Rectal smooth muscle tissue (tissue), 1 donor: ENCODE measurements around the gene SLC25A6.
"Not testable (repeated sequence)": the region's sequence is repeated elsewhere in the genome, so short reads cannot be mapped to it uniquely, and the experiment has no call there.

ENCODE experiments used
- H3K27ac ChIP-seq: one replicate; pipeline ENCODE4 v1.7.0; 2013; ENCODE audit warnings: low read depth, low read length, inconsistent platforms
- H3K27me3 ChIP-seq: one replicate; pipeline ENCODE4 v1.7.0; 2013; ENCODE audit warnings: low read length; ENCODE audit not compliant: control insufficient read depth, insufficient read depth
- H3K36me3 ChIP-seq: one replicate; pipeline ENCODE4 v1.7.0; 2013; ENCODE audit warnings: low read length; ENCODE audit not compliant: control insufficient read depth, insufficient read depth
- H3K4me1 ChIP-seq: one replicate; pipeline ENCODE4 v1.7.0; 2013; ENCODE audit warnings: low read length; ENCODE audit not compliant: control insufficient read depth, insufficient read depth
- H3K4me3 ChIP-seq: one replicate; pipeline ENCODE4 v1.7.0; 2013; ENCODE audit warnings: low read length
- H3K9ac ChIP-seq: one replicate; pipeline ENCODE4 v1.7.0; 2013; ENCODE audit warnings: low read length

SLC25A6 gene

DNA sequence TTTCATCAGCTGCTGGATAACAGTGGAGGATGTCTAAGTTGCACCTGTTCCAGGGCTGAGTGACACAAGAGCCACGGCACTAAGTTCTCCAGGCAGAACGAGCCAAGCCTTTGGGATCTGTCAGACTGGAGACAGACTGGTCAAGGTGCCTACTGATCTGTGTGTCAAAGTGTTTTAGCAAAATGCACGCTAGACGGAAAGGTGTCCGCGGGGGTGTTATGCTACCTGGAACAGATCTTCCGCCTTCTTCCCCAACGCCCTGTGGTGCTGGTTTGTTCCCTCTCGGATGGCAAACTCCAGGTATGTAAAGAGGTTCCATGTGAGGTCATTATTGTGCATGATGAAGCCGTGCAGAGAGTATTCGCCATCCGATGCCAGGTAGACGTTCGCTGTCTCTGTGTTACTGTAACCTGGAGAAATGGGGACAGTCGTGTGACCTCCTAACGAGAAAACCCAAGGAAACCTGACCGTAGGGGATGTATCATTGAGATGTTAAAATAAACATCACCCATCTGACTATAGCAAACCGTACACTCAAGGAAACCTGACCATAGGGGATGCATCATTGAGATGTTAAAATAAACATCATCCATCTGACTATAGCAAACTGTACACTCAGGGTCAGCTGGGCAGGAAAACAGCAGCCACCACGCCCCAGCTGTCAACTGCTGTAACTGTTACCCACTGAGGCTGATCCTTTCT, 29.7 kb upstream of the SLC25A6 start:
- H3K27ac ChIP-seq = no peak overlapping the region
- H3K4me1 ChIP-seq = no peaks in the 10 kb centered on the region
- no peaks in the 10 kb centered on the region for H3K27me3 ChIP-seq
- H3K9ac ChIP-seq = no peak overlapping the region
- no peak overlapping the region for H3K4me3 ChIP-seq
- peaks cover 21% of the 10 kb centered on the region for H3K36me3 ChIP-seq

DNA sequence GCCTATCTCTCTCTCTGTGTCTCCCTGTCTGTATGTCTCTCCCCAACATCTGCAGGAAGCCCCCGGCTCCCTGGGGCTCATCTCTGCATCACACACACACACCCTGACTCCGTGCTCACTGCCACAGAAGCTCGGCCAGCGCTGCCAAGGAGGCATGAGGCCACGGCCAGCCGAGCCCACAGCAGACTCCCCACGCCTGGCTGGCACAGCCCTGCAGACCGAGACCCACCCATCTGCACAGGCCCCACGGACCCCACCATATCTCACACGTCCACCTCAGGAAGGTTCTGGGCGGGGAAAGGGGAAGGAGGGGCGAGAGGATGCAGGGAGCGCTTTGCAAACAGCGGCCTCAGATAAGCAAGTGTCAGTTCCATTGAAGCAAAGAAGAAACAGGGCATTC, 28.5 kb upstream of the SLC25A6 start:
- Histone ChIP-seq H3K27ac (no peak overlapping the region), H3K9ac (no peak overlapping the region), H3K27me3 (no peaks in the 10 kb centered on the region), H3K4me1 (no peaks in the 10 kb centered on the region), H3K4me3 (no peak overlapping the region), H3K36me3 (peaks cover 26% of the 10 kb centered on the region)

DNA sequence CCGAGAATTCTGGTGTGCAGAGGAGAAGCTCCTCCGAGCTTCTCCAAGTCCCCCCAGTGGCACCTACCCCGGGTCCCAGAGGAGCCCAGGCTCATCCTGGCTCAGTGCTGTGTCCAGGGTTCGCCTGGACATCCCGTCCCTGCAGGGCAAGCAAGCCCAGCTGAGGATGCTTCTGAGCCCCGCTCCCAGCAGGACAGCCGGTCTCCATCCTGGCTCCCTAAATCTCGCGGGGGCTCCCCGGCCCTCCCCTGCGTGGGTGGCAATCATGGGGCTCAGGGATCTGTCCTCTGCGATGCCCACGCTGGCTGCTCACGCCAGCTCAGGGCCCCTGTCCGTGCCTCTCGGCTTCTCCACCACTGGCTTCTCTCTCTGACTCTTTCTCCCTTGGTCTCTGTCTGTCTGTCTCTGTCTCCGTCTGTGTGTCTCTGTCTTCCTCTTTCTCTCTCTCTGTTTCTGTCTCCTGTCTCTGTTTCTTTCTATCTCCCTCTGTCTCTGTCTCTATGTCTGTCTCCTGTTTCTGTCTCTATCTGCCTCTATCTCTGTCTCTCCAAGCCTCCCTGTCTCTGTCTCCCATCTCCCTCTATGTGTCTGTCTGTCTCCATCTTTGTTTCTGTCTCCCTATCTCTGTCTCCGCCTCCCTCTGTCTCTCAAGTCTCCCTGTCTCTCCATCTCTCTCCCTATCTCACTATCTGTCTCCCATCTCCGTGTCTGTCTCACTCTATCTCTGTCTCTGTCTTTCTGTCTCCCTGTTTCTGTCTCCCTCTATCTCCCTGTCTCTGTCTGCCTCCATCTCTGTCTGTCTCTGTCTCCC, 27.8 kb upstream of the SLC25A6 start:
- Histone ChIP-seq H3K36me3 (peaks cover 26% of the 10 kb centered on the region), H3K4me1 (no peaks in the 10 kb centered on the region), H3K27ac (no peak overlapping the region), H3K4me3 (no peak overlapping the region), H3K27me3 (no peaks in the 10 kb centered on the region), H3K9ac (no peak overlapping the region)

DNA sequence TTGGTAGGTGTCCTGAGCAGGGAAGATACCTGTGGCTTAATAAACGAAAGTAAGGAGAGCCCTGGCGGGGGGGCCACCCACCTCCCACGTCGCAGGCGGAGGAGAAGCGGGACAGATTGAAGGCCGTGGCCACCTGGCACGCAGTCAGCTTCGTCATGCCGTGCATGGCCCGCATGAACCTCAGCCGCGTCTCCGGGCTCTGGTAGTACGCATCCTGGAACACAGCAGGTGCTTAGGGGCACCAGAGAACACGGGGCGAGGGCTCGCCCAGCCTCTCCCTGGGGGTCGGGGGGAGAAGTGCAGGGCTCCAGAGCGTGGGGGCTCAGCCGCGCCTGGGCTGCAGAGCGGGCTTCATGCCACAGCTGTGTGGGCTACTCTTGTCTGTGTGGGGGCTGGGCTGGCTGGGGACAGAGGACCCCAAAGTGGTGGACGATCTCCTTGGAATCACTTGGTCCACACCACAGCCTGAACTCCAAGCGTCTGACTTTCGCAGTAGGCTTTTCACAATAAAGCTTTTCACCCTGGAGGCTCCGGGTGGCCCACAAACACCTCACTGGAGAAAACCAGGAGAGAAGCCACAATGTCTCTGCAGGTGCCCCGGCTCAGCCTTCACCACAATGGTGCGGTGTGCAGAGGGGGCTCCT, 27.1 kb upstream of the SLC25A6 start:
- no peak overlapping the region for H3K27ac ChIP-seq
- H3K27me3 ChIP-seq = no peaks in the 10 kb centered on the region
- no peak overlapping the region for H3K9ac ChIP-seq
- peaks cover 28% of the 10 kb centered on the region for H3K36me3 ChIP-seq
- H3K4me3 ChIP-seq = no peak overlapping the region
- H3K4me1 ChIP-seq = no peaks in the 10 kb centered on the region

DNA sequence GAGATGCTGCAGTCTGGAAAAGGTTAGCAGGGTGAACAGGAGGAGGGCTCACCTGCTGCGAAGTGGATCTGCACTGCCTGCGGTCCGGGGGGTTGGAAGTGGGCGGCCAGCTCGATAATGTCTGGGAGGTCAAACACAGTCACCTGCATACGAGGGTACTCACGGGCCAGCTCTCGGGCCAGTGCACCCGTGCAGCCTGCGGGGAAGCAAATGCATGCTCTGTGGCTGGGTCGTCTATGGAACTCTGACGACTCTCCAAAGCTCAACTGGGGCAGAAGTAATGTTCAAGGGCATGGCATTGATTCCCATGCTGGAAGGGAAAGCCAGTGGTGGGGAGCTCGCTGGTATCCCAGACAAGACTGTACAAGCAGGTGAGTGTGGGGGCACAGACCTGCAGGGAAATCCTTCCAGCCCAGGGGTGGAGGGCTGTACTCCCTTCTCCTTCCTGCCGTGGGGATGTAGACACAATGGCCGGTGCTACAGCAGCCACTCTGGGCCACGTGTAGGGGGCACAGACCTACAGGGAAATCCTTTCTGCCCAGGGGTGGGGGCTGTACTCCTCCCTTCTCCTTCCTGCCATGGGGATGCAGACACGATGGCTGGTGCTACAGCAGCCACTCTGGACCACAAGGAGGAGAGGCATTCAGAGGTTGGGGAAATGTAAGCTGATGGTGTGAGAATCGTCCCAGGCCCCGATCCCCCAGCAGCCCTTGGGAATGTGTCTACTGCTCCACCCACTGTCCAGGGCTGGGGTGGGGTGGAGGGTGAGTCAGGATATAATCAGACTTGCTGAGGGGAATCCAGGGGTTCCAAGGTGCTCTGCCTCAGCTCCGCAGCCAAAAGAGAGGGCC, 26.2 kb upstream of the SLC25A6 start:
- Histone ChIP-seq H3K36me3 (peaks cover 29% of the 10 kb centered on the region), H3K9ac (no peak overlapping the region), H3K4me3 (no peak overlapping the region)

DNA sequence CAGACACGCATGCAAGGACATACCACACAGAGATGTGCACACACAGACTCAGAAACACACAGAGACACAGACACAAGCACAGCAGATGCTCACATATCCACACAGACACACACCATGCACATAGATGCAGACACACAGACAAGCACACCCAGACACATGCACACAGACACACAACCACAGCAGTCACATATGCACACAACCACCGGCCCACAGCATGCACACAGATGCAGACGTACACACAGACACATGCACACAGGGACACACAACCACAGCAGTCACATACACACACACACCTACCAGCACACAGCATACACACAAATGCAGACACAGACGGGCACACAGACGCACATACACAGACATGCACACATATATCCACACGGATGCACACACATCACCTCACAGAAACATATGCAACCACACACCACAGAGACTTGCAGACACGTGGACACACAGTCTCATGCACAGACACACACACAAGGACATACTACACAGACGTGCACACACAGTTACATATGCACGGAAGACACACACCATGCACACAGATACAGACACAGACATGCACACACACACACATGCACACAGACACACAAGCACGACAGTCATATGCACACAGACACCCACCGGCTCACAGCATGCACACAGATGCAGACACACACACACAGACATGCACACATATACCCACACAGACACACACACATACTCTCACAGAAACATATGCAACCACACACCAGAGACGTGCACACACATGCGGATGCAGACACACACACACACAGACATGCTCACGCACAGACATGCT, 25.2 kb upstream of the SLC25A6 start:
- no peak overlapping the region for H3K9ac ChIP-seq
- H3K4me3 ChIP-seq = no peak overlapping the region
- no peak overlapping the region for H3K27ac ChIP-seq
- no peaks in the 10 kb centered on the region for H3K27me3 ChIP-seq
- no peaks in the 10 kb centered on the region for H3K4me1 ChIP-seq
- peaks cover 29% of the 10 kb centered on the region for H3K36me3 ChIP-seq

More for the DNA sequence above, 26.2 kb upstream of the SLC25A6 start:
- no peaks in the 10 kb centered on the region for H3K27me3 ChIP-seq
- no peak overlapping the region for H3K27ac ChIP-seq
- no peaks in the 10 kb centered on the region for H3K4me1 ChIP-seq

DNA sequence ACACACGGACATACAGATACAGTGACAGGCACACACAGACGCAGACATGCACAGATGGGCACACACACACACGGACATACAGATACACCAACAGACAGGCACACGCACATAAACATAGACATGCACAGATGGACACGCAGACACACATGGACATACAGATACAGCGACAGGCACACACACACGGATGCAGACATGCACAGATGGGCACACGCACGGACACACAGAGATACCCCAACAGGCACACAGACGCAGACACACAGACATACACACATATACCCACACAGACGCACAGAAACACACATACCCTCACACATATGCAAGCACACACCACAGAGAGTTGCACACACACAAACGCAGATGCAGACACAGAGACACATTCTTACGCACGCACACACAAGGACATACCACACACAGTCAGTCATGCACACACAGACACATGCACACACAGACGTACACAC, 24.4 kb upstream of the SLC25A6 start:
- Histone ChIP-seq H3K27me3 (no peaks in the 10 kb centered on the region), H3K36me3 (peaks cover 24% of the 10 kb centered on the region), H3K4me1 (no peaks in the 10 kb centered on the region)

DNA sequence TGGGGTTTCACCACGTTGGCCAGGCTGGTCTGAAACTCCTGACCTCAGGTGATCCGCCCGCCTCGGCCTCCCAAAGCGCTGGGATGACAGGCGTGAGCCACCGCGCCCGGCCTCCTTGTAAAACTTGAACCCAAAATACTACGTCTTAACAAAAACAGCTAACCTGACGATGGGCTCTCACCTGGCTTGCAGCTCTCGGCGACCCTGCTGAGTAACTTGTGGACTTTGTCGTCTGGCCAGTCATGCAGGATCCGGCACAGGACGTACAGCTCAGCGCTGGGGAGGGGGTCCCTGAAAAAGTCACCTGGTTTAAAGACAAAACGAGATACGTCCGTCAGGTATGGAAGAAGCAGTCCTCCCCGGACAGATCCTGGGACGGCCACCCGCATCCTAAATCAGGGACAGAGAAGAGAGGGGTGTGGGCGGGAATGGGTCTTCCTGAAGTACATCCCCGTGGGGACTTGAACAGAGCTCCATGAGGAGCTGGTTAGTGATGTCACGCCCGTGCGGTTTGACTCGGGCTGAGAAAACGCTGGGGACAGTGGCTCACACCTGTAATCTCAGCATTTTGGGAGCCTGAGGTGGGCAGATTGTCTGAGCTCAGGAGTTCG, 20.7 kb upstream of the SLC25A6 start:
- no peaks in the 10 kb centered on the region for H3K4me1 ChIP-seq
- H3K36me3 ChIP-seq = peaks cover 23% of the 10 kb centered on the region
- H3K4me3 ChIP-seq = no peak overlapping the region
- H3K27ac ChIP-seq = no peak overlapping the region
- no peaks in the 10 kb centered on the region for H3K27me3 ChIP-seq
- H3K9ac ChIP-seq = no peak overlapping the region

More for the DNA sequence above, 24.4 kb upstream of the SLC25A6 start:
- Histone ChIP-seq H3K4me3 (no peak overlapping the region), H3K9ac (no peak overlapping the region), H3K27ac (no peak overlapping the region)

DNA sequence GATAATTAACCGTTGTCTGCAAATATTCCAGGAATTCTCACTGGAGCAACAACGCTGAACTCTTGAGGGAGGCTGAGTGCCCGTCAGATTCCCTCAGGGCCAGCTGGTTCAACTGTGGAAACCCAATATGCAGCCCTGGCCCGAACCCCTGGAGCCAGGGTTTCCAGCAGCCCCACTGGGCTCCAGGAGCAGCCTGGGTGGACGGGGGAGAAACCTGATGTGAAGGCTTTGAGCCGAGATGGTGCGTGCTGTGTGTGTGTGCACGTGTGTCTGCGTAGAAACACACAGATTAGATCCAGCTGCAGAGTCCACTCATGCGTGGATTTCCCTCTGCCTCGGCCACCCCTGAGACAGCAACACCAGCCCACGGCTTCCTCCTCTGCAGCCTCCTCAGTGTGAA, 19.4 kb upstream of the SLC25A6 start:
- Histone ChIP-seq H3K27me3 (no peaks in the 10 kb centered on the region), H3K9ac (no peak overlapping the region), H3K36me3 (peaks cover 25% of the 10 kb centered on the region), H3K27ac (no peak overlapping the region), H3K4me1 (no peaks in the 10 kb centered on the region), H3K4me3 (no peak overlapping the region)

DNA sequence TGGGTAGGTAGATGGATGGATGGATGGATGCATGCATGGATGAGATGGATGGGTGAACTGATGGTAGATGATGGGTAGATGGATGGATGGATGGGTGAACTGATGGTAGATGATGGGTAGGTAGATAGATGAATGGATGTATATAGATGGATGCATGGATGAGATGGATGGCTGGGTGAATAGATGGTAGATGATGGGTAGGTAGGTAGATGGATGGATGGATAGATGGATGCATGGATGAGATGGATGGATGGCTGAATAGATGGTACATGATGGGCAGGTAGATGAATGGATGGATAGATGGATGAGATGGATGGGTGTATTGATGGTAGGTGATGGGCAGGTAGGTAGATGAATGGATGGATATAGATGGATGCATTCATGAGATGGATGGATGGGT, 15.1 kb upstream of the SLC25A6 start:
- H3K4me3 ChIP-seq = no peak overlapping the region
- H3K4me1 ChIP-seq = no peaks in the 10 kb centered on the region
- H3K36me3 ChIP-seq = peaks cover 47% of the 10 kb centered on the region
- H3K27ac ChIP-seq = no peak overlapping the region
- no peak overlapping the region for H3K9ac ChIP-seq
- H3K27me3 ChIP-seq = no peaks in the 10 kb centered on the region

DNA sequence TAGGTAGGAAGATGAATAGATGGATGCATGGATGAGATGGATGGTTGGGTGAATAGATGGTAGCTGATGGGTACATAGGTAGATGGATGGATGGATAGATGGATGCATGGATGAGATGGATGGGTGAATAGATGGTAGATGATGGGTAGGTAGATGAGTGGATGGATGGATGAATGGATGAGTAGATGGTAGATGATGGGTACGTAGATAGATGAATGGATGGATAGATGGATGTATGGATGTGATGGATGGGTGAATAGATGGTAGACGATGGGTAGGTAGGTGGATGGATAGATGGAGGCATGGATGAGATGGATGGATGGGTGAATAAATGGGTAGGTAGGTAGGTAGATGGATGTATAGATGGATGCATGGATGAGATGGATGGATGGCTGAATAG, 13.9 kb upstream of the SLC25A6 start:
- not testable (repeated sequence) for H3K9ac ChIP-seq, H3K27ac ChIP-seq, H3K4me3 ChIP-seq, H3K4me1 ChIP-seq, H3K27me3 ChIP-seq
- peaks cover 48% of the 10 kb centered on the region for H3K36me3 ChIP-seq
